WTC11 (cell line): ENCODE data around the gene CDH13. TPM values are rescaled to one million over a fixed set of nuclear protein-coding genes. Genes with fewer than 3 reads are reported as not detected.

Experiments used
- ATAC-seq: fragments of 200-7000 bp; cut with Tn5 transposase; 2 replicates; pipeline ENCODE4 v1.10.0; 2021; ENCODE audit warnings: mild to moderate bottlenecking, moderate library complexity
- CTCF ChIA-PET: fragments of 300-600 bp; sonication (Branson Sonifier 250); formaldehyde crosslinking; loops from one replicate; lab custom pipeline; 2021; ENCODE audit warnings: antibody characterized with exemption; lab: Charles Lee
- POLR2A ChIA-PET: fragments of 350-600 bp; sonication (Branson Sonifier 250); formaldehyde crosslinking; loops from one replicate; lab custom pipeline; 2021; ENCODE audit warnings: antibody characterized with exemption; lab: Charles Lee
- DNase-seq: peaks from one replicate; pipeline ENCODE4 v3.0.0; 2021; ENCODE audit warnings: low spot score
- H3K27ac Mint-ChIP-seq: 2 replicates; pipeline ENCODE4 v1.8.0; 2021; ENCODE audit warnings: mixed read lengths
- H3K27me3 Mint-ChIP-seq: 2 replicates; pipeline ENCODE4 v1.8.0; 2021; ENCODE audit warnings: low read depth, mild to moderate bottlenecking, moderate library complexity, mixed read lengths
- H3K36me3 Mint-ChIP-seq: 2 replicates; pipeline ENCODE4 v1.8.0; 2021; ENCODE audit warnings: mixed read lengths
- H3K4me1 Mint-ChIP-seq: 2 replicates; pipeline ENCODE4 v1.8.0; 2022; ENCODE audit warnings: mixed read lengths
- H3K4me3 Mint-ChIP-seq: 2 replicates; pipeline ENCODE4 v1.8.0; 2021; ENCODE audit warnings: mild to moderate bottlenecking, moderate library complexity, mixed read lengths
- H3K9me3 Mint-ChIP-seq: 2 replicates; pipeline ENCODE4 v1.8.0; 2021; ENCODE audit warnings: mixed read lengths
- ATF6 ChIP-seq: sonication (generic); formaldehyde crosslinking; IDR thresholded peaks from 2 replicates; pipeline ENCODE4 v1.8.1; 2023; ENCODE audit warnings: mild to moderate bottlenecking, missing genetic modification reagents
- ELF4 ChIP-seq: sonication (generic); formaldehyde crosslinking; IDR thresholded peaks from 2 replicates; pipeline ENCODE4 v1.8.1; 2022; ENCODE audit warnings: low read depth, mild to moderate bottlenecking, moderate library complexity, missing genetic modification reagents
- HMGXB4 ChIP-seq: sonication (generic); formaldehyde crosslinking; IDR thresholded peaks from 2 replicates; pipeline ENCODE4 v1.8.1; 2023; ENCODE audit warnings: mild to moderate bottlenecking, moderate library complexity, missing genetic modification reagents
- JUN ChIP-seq: sonication (generic); formaldehyde crosslinking; IDR thresholded peaks from 2 replicates; pipeline ENCODE4 v1.8.0; 2023; ENCODE audit warnings: mild to moderate bottlenecking, missing genetic modification reagents
- MLX ChIP-seq: sonication (generic); formaldehyde crosslinking; IDR thresholded peaks from 2 replicates; pipeline ENCODE4 v1.8.1; 2023; ENCODE audit warnings: mild to moderate bottlenecking, missing genetic modification reagents, moderate library complexity
- NFATC4 ChIP-seq: fragments of 250-450 bp; sonication (Bioruptor Pico); IDR thresholded peaks from 2 replicates; pipeline ENCODE4 v1.9.0; 2021; ENCODE audit warnings: mild to moderate bottlenecking
- NFYB ChIP-seq: sonication (generic); formaldehyde crosslinking; conservative IDR thresholded peaks from 2 replicates; pipeline ENCODE4 v1.8.0; 2022; ENCODE audit warnings: low read depth, missing genetic modification reagents
- ZNF396 ChIP-seq: fragments of 250-450 bp; sonication (Bioruptor Pico); IDR thresholded peaks from 2 replicates; pipeline ENCODE4 v1.8.0; 2021; ENCODE audit warnings: mild to moderate bottlenecking, moderate library complexity, borderline replicate concordance
- ZNF423 ChIP-seq: fragments of 250-450 bp; sonication (Bioruptor Pico); IDR thresholded peaks from 2 replicates; pipeline ENCODE4 v2.1.2; 2022; ENCODE audit warnings: mild to moderate bottlenecking, moderate library complexity
- ZSCAN18 ChIP-seq: fragments of 250-450 bp; sonication (Bioruptor Pico); IDR thresholded peaks from 2 replicates; pipeline ENCODE4 v2.1.2; 2022; ENCODE audit warnings: mild to moderate bottlenecking, moderate library complexity
- total RNA-seq: library from RNA; stranded (reverse); gene quantifications from 3 replicates; pipeline ENCODE4 v1.2.3, GENCODE V29; 2021
- TF ChIP-seq, protein P1 (sequence below): sonication (generic); formaldehyde crosslinking; IDR thresholded peaks from 2 replicates; pipeline ENCODE4 v1.8.1; 2022; ENCODE audit warnings: low read depth, missing genetic modification reagents, borderline replicate concordance
- TF ChIP-seq, protein P2 (sequence below): sonication (generic); formaldehyde crosslinking; IDR thresholded peaks from 2 replicates; pipeline ENCODE4 v1.8.1; 2023; ENCODE audit warnings: mild to moderate bottlenecking, missing genetic modification reagents
- TF ChIP-seq, protein P3 (sequence below): sonication (generic); formaldehyde crosslinking; IDR thresholded peaks from 2 replicates; pipeline ENCODE4 v1.8.1; 2023; ENCODE audit warnings: mild to moderate bottlenecking, missing genetic modification reagents, borderline replicate concordance
- TF ChIP-seq, protein P4 (sequence below): sonication (generic); formaldehyde crosslinking; IDR thresholded peaks from 2 replicates; pipeline ENCODE4 v1.8.0; 2022; ENCODE audit warnings: mild to moderate bottlenecking, missing genetic modification reagents

The CDH13 gene
- total RNA-seq, 1 experiment from 2014 or later: 0.81 TPM

GRCh38 chr16:82995924-82996441 is 369.2 kb downstream of the CDH13 start (continued):
- TF ChIP-seq HMGXB4 (CRISPR knock-in tag): no peak

DNA sequence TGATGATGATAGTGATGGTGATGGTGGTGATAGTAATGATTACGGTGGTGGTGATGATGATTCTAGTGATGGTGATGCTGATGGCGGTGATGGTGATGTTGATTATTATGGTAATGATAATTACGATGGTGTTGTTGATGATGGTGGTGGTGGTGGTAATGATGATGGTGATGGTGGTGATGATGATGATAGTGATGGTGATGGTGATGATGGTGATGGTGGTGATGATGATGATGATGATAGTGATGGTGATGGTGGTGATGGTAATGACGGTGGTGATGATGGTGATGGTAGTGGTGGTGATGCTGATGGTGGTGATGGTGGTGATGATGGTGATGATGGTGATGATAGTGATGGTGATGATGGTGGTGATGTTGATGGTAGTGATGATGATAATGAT is 370.0 kb downstream of the CDH13 start:
- Mint-ChIP-seq H3K36me3 (no peaks in the 10 kb centered on the region), H3K4me3 (no peak overlapping the region), H3K9me3 (peaks cover 11% of the 10 kb centered on the region), H3K27ac (no peak overlapping the region), H3K4me1 (no peaks in the 10 kb centered on the region), H3K27me3 (no peaks in the 10 kb centered on the region; the same call in 1 of the 2 replicates)
- ChIA-PET CTCF (no interaction called here), POLR2A (no interaction called here)
- no peak for TF ChIP-seq NFYB (CRISPR knock-in tag)
- TF ChIP-seq, protein P1, sequence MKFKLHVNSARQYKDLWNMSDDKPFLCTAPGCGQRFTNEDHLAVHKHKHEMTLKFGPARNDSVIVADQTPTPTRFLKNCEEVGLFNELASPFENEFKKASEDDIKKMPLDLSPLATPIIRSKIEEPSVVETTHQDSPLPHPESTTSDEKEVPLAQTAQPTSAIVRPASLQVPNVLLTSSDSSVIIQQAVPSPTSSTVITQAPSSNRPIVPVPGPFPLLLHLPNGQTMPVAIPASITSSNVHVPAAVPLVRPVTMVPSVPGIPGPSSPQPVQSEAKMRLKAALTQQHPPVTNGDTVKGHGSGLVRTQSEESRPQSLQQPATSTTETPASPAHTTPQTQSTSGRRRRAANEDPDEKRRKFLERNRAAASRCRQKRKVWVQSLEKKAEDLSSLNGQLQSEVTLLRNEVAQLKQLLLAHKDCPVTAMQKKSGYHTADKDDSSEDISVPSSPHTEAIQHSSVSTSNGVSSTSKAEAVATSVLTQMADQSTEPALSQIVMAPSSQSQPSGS: no peak
- no peak for TF ChIP-seq ELF4 (CRISPR knock-in tag)
- TF ChIP-seq, protein P2, sequence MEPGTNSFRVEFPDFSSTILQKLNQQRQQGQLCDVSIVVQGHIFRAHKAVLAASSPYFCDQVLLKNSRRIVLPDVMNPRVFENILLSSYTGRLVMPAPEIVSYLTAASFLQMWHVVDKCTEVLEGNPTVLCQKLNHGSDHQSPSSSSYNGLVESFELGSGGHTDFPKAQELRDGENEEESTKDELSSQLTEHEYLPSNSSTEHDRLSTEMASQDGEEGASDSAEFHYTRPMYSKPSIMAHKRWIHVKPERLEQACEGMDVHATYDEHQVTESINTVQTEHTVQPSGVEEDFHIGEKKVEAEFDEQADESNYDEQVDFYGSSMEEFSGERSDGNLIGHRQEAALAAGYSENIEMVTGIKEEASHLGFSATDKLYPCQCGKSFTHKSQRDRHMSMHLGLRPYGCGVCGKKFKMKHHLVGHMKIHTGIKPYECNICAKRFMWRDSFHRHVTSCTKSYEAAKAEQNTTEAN (CRISPR knock-in tag): no peak
- TF ChIP-seq, protein P3, sequence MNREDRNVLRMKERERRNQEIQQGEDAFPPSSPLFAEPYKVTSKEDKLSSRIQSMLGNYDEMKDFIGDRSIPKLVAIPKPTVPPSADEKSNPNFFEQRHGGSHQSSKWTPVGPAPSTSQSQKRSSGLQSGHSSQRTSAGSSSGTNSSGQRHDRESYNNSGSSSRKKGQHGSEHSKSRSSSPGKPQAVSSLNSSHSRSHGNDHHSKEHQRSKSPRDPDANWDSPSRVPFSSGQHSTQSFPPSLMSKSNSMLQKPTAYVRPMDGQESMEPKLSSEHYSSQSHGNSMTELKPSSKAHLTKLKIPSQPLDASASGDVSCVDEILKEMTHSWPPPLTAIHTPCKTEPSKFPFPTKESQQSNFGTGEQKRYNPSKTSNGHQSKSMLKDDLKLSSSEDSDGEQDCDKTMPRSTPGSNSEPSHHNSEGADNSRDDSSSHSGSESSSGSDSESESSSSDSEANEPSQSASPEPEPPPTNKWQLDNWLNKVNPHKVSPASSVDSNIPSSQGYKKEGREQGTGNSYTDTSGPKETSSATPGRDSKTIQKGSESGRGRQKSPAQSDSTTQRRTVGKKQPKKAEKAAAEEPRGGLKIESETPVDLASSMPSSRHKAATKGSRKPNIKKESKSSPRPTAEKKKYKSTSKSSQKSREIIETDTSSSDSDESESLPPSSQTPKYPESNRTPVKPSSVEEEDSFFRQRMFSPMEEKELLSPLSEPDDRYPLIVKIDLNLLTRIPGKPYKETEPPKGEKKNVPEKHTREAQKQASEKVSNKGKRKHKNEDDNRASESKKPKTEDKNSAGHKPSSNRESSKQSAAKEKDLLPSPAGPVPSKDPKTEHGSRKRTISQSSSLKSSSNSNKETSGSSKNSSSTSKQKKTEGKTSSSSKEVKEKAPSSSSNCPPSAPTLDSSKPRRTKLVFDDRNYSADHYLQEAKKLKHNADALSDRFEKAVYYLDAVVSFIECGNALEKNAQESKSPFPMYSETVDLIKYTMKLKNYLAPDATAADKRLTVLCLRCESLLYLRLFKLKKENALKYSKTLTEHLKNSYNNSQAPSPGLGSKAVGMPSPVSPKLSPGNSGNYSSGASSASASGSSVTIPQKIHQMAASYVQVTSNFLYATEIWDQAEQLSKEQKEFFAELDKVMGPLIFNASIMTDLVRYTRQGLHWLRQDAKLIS (CRISPR knock-in tag): no peak
- TF ChIP-seq ZNF423 (CRISPR knock-in tag): no peak
- no peak for TF ChIP-seq ZSCAN18 (CRISPR knock-in tag)
- no peak for TF ChIP-seq MLX (CRISPR knock-in tag)
- no peak for TF ChIP-seq JUN (CRISPR knock-in tag)
- no peak for TF ChIP-seq ZNF396 (CRISPR knock-in tag)
- TF ChIP-seq NFATC4 (CRISPR knock-in tag): no peak
- no peak for TF ChIP-seq ATF6 (CRISPR knock-in tag)
- TF ChIP-seq, protein P4, sequence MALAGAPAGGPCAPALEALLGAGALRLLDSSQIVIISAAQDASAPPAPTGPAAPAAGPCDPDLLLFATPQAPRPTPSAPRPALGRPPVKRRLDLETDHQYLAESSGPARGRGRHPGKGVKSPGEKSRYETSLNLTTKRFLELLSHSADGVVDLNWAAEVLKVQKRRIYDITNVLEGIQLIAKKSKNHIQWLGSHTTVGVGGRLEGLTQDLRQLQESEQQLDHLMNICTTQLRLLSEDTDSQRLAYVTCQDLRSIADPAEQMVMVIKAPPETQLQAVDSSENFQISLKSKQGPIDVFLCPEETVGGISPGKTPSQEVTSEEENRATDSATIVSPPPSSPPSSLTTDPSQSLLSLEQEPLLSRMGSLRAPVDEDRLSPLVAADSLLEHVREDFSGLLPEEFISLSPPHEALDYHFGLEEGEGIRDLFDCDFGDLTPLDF (CRISPR knock-in tag): no peak
- DNase-seq (no peak), ATAC-seq (no peak)
